Central memory CD4-positive, alpha-beta T cell (primary cell): ENCODE results near the gene RBM34.
"Not testable (repeated sequence)": the region's sequence is repeated elsewhere in the genome, so short reads cannot be mapped to it uniquely, and the experiment has no call there.

Experiments used
- DNase-seq: peaks from one replicate; pipeline ENCODE4 v3.0.0; 2022

Gene RBM34

GRCh38 chr1:235091319-235092044 is 69.6 kb downstream of the RBM34 start:
- not testable (repeated sequence) for DNase-seq

DNA sequence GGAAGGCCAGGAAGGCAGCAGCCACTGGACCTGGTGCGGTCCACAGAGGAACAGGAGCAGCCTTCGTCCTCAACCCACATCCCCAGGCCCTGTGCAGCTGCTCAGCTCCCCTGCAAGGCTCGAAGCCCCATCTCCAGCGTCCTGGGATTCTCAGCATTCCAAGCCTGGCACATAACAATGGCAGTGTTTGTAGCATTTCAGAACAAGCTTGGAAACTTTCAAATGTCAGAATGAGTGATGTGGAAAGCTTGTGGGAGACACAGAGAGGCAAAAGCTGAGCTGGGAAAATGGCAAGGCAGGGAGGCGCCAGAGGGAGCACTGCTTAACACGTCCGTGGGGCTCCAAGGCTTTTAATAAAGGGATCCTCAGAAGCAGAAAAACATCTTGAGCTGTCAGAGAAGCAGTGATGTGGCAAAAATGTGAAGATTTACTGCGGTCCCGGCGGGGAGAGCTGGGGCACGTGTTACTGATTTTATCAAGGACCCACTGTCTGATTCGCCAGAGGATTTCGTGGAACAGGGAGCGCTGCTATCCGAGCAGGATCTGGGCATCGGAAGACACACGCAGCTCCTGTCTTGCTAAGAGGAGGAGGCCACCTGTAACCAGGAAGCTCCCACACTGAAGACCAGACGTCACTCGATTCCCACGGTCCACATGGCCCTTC is 70.5 kb downstream of the RBM34 start:
- no peak for DNase-seq

GRCh38 chr1:235088907-235089306 is 72.1 kb downstream of the RBM34 start:
- DNase-seq: no peak

DNA sequence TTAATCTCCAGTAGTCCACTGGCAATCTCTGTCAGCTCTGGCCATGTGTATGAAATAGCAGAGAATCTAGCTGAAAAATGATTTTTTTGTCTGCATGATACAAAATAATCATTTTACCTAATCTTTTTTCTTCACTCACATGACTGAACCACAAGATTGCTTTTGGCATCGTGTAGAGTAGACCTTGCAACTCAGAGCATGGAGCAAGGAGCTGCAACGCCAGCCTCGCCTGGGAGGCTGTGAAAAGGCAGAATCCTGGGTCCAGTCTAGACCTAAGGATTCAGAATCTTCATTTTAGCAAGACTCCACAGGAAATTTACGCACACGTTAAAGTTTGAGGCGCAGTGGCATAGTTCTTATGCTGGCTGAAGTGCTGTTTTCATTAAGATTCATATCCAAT is 72.6 kb downstream of the RBM34 start:
- DNase-seq: no peak

DNA sequence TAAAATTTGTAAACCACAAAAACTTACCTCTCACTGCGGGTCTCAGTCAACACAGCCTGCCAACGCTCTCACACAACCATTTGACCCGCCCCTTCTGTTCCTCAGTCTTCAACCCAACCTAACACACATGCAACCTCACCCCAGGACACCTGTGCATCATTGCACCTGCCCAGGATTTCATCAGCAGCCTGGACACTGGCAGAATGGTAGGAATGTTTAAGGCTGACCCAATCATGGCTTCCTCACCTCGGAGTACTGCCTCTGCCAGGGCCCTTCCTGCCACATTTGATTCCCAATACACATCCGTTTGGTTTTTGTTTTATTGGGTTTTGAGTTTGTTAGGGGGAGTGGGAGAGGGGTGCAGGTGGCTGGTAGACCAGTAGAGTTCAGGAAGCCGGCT is 73.1 kb downstream of the RBM34 start:
- DNase-seq: no peak

GRCh38 chr1:235085411-235086117 is 75.5 kb downstream of the RBM34 start:
- not testable (repeated sequence) for DNase-seq
